ENCODE data around the gene CLEC18C. TPM values are rescaled to one million over a fixed set of nuclear protein-coding genes. Genes with fewer than 3 reads are reported as not detected.
"Not testable (repeated sequence)": the region's sequence is repeated elsewhere in the genome, so short reads cannot be mapped to it uniquely, and the experiment has no call there.

Gene CLEC18C
- total and polyA plus RNA-seq, 2 of the 4 experiments (the other 2 are of a cell fraction) = 0.03 TPM; not detected in 1

- dilution Hi-C loops (cut with HindIII; ENCODE audit: low sequenced_read_pairs, unreplicated experiment) = not testable (repeated sequence)
These were observed 47.4 kb upstream of the CLEC18C start for GRCh38 chr16:70126226-70126625.

GRCh38 chr16:70127706-70128105 lies 45.9 kb upstream of the CLEC18C start:
- H3K56ac ChIP-seq (ENCODE audit: extremely low read depth, insufficient read depth, low read length); H4K91ac ChIP-seq (ENCODE audit: insufficient read depth, low read depth, low read length); H3K9me1 ChIP-seq (ENCODE audit: insufficient read depth, low read length); H2AFZ ChIP-seq (replicated peaks; ENCODE audit: low read length, poor library complexity); H3K18ac ChIP-seq (ENCODE audit: low read depth, low read length); H2AK5ac ChIP-seq (ENCODE audit: low read depth, low read length); H4K5ac ChIP-seq (ENCODE audit: low read depth, low read length); H3K4me1 ChIP-seq (ENCODE audit: control insufficient read depth, insufficient read depth, low read length); DNase-seq; H2BK120ac ChIP-seq (ENCODE audit: low read depth, low read length); H2AK9ac ChIP-seq (replicated peaks; ENCODE audit: low read depth, low read length, poor library complexity); H3K4me3 ChIP-seq (ENCODE audit: insufficient read depth, low read depth, low read length); BruUV-seq (replicated peaks); in situ Hi-C loops (cut with MboI; ENCODE audit: low sequenced_read_pairs); H3K79me1 ChIP-seq (ENCODE audit: low read depth in 1 of 2, low read length in 2 of 2); H3K9ac ChIP-seq (ENCODE audit: low read depth, low read length); CTCF ChIA-PET; H3K23ac ChIP-seq (ENCODE audit: low read depth, low read length); H3K27ac ChIP-seq (ENCODE audit: insufficient read depth, low read length); H3K4me2 ChIP-seq (ENCODE audit: low read depth, low read length); H3K9me3 ChIP-seq (ENCODE audit: control insufficient read depth, insufficient read depth, low read length); H3K27me3 ChIP-seq (ENCODE audit: control insufficient read depth, insufficient read depth, low read length); H4K8ac ChIP-seq (ENCODE audit: low read depth in 2 of 2, low read length in 2 of 2); H4K20me1 ChIP-seq (ENCODE audit: insufficient read depth, low read length); dilution Hi-C loops (cut with HindIII; ENCODE audit: low sequenced_read_pairs, unreplicated experiment); H3K4ac ChIP-seq (ENCODE audit: low read depth, low read length); H2BK20ac ChIP-seq (ENCODE audit: low read depth, low read length); ATAC-seq (ENCODE audit: low read depth); H3K14ac ChIP-seq (replicated peaks; ENCODE audit: low read depth, low read length); H2BK5ac ChIP-seq (ENCODE audit: low read depth, low read length, poor library complexity, severe bottlenecking); H2BK15ac ChIP-seq (ENCODE audit: low read depth, low read length); intact Hi-C loops (cut with micrococcal nuclease); POLR2A ChIA-PET (ENCODE audit: unreplicated experiment): not testable (repeated sequence)
- 80% methylated on average over 2 of the region's 5 CpGs; no CpG with 5 or more reads in 1 of the 2 experiments for WGBS, 2 experiments (ENCODE audit: extremely low coverage in 2 of 2, insufficient read length in 1 of 2)
- peaks cover 29% of the 10 kb centered on the region for H3K36me3 ChIP-seq (ENCODE audit: control insufficient read depth, insufficient read depth, low read length)

More at GRCh38 chr16:70126226-70126625, 47.4 kb upstream of the CLEC18C start:
- POLR2A ChIA-PET (ENCODE audit: unreplicated experiment); H3K4me1 ChIP-seq (ENCODE audit: control insufficient read depth, insufficient read depth, low read length); H3K4ac ChIP-seq (ENCODE audit: low read depth, low read length); H4K8ac ChIP-seq (ENCODE audit: low read depth in 2 of 2, low read length in 2 of 2); ATAC-seq (ENCODE audit: low read depth); H2AFZ ChIP-seq (replicated peaks; ENCODE audit: low read length, poor library complexity); H3K9ac ChIP-seq (ENCODE audit: low read depth, low read length); H3K9me3 ChIP-seq (ENCODE audit: control insufficient read depth, insufficient read depth, low read length); DNase-seq; H3K14ac ChIP-seq (replicated peaks; ENCODE audit: low read depth, low read length); H4K91ac ChIP-seq (ENCODE audit: insufficient read depth, low read depth, low read length); H3K4me3 ChIP-seq (ENCODE audit: insufficient read depth, low read depth, low read length); H3K4me2 ChIP-seq (ENCODE audit: low read depth, low read length); H2AK9ac ChIP-seq (replicated peaks; ENCODE audit: low read depth, low read length, poor library complexity); in situ Hi-C loops (cut with MboI; ENCODE audit: low sequenced_read_pairs); H2BK5ac ChIP-seq (ENCODE audit: low read depth, low read length, poor library complexity, severe bottlenecking); H4K5ac ChIP-seq (ENCODE audit: low read depth, low read length); H3K79me1 ChIP-seq (ENCODE audit: low read depth in 1 of 2, low read length in 2 of 2); H3K9me1 ChIP-seq (ENCODE audit: insufficient read depth, low read length); H2AK5ac ChIP-seq (ENCODE audit: low read depth, low read length); CTCF ChIA-PET; BruUV-seq (replicated peaks); H2BK15ac ChIP-seq (ENCODE audit: low read depth, low read length); H4K20me1 ChIP-seq (ENCODE audit: insufficient read depth, low read length); H2BK120ac ChIP-seq (ENCODE audit: low read depth, low read length); H3K23ac ChIP-seq (ENCODE audit: low read depth, low read length); H3K18ac ChIP-seq (ENCODE audit: low read depth, low read length); H3K27me3 ChIP-seq (ENCODE audit: control insufficient read depth, insufficient read depth, low read length); H3K56ac ChIP-seq (ENCODE audit: extremely low read depth, insufficient read depth, low read length); intact Hi-C loops (cut with micrococcal nuclease); H2BK20ac ChIP-seq (ENCODE audit: low read depth, low read length); H3K27ac ChIP-seq (ENCODE audit: insufficient read depth, low read length): not testable (repeated sequence)
- H3K36me3 ChIP-seq (ENCODE audit: control insufficient read depth, insufficient read depth, low read length) = peaks cover 30% of the 10 kb centered on the region
- 87% methylated on average over 6 of the region's 11 CpGs; no CpG with 5 or more reads in 1 of the 2 experiments for WGBS, 2 experiments (ENCODE audit: extremely low coverage in 2 of 2, insufficient read length in 1 of 2)

Data from IMR-90 (cell line).